IMR-90 (cell line): ENCODE results near the gene PLCL1. TPM values are rescaled to one million over a fixed set of nuclear protein-coding genes. Genes with fewer than 3 reads are reported as not detected.

Source experiments
- ATAC-seq: fragments of 200-7000 bp; cut with Tn5 transposase; 2 replicates; pipeline ENCODE4 v1.9.1; 2020; ENCODE audit warnings: low read depth, mild to moderate bottlenecking, moderate library complexity
- BruUV-seq: library from RNA; stranded (reverse); fragments of 400-500 nt; replicated peaks from 2 replicates; lab custom pipeline; 2021; lab: Mats Ljungman, UMichigan
- CTCF ChIA-PET: fragments of 300-600 bp; formaldehyde crosslinking; extraction: SDS; loops from one replicate; lab custom pipeline; 2021; ENCODE audit warnings: antibody characterized with exemption; lab: Yijun Ruan, JAX
- POLR2A ChIA-PET: fragments of 300-600 bp; sonication (Branson Sonifier 250); formaldehyde crosslinking; loops from one replicate; lab custom pipeline; 2022; ENCODE audit warnings: antibody characterized with exemption; ENCODE audit not compliant: unreplicated experiment; lab: Charles Lee
- DNase-seq: peaks from one replicate; pipeline ENCODE4 v3.0.0; 2013
- H2AFZ ChIP-seq: replicated peaks from 2 replicates; pipeline ENCODE3; 2013; ENCODE audit warnings: low read length, mild to moderate bottlenecking; ENCODE audit not compliant: poor library complexity
- H2AK5ac ChIP-seq: 2 replicates; pipeline ENCODE4 v1.6.1; 2013; ENCODE audit warnings: low read depth, low read length, inconsistent platforms
- H2AK9ac ChIP-seq: replicated peaks from 2 replicates; pipeline ENCODE3; 2013; ENCODE audit warnings: mild to moderate bottlenecking, low read depth, low read length, moderate library complexity; ENCODE audit not compliant: poor library complexity
- H2BK120ac ChIP-seq: 2 replicates; pipeline ENCODE4 v1.6.1; 2013; ENCODE audit warnings: low read depth, low read length, inconsistent platforms
- H2BK15ac ChIP-seq: 3 replicates; pipeline ENCODE4 v1.6.1; 2013; ENCODE audit warnings: low read depth, low read length, inconsistent platforms
- H2BK20ac ChIP-seq: 2 replicates; pipeline ENCODE4 v1.6.1; 2013; ENCODE audit warnings: low read depth, mild to moderate bottlenecking, inconsistent platforms, low read length, moderate library complexity
- H2BK5ac ChIP-seq: 2 replicates; pipeline ENCODE4 v1.6.1; 2013; ENCODE audit warnings: mild to moderate bottlenecking, low read depth, low read length, inconsistent platforms; ENCODE audit not compliant: poor library complexity, severe bottlenecking
- H3K14ac ChIP-seq: replicated peaks from 2 replicates; pipeline ENCODE4 v1.6.1; 2013; ENCODE audit warnings: low read depth, low read length, inconsistent platforms
- H3K18ac ChIP-seq: 2 replicates; pipeline ENCODE4 v1.6.1; 2013; ENCODE audit warnings: low read depth, low read length, control low read depth
- H3K23ac ChIP-seq: 2 replicates; pipeline ENCODE4 v1.6.1; 2013; ENCODE audit warnings: low read depth, low read length, inconsistent platforms
- H3K27ac ChIP-seq: 2 replicates; pipeline ENCODE4 v1.5.1; 2013; ENCODE audit warnings: mild to moderate bottlenecking, control low read depth, low read length; ENCODE audit not compliant: insufficient read depth
- H3K27me3 ChIP-seq: 2 replicates; pipeline ENCODE4 v1.6.1; 2013; ENCODE audit warnings: low read length; ENCODE audit not compliant: control insufficient read depth, insufficient read depth
- H3K36me3 ChIP-seq: 2 replicates; pipeline ENCODE4 v1.6.1; 2013; ENCODE audit warnings: low read length, mixed read lengths; ENCODE audit not compliant: control insufficient read depth, insufficient read depth
- H3K4ac ChIP-seq: 2 replicates; pipeline ENCODE4 v1.6.1; 2013; ENCODE audit warnings: low read depth, low read length, inconsistent platforms
- H3K4me1 ChIP-seq: 2 replicates; pipeline ENCODE4 v1.6.1; 2013; ENCODE audit warnings: low read length, mixed read lengths; ENCODE audit not compliant: control insufficient read depth, insufficient read depth
- H3K4me2 ChIP-seq: 2 replicates; pipeline ENCODE4 v1.6.1; 2013; ENCODE audit warnings: low read depth, mild to moderate bottlenecking, control low read depth, low read length, moderate library complexity
- H3K4me3 ChIP-seq: 2 replicates; pipeline ENCODE4 v1.5.1; 2013; ENCODE audit warnings: low read depth, mild to moderate bottlenecking, control low read depth, low read length, moderate library complexity; ENCODE audit not compliant: insufficient read depth
- H3K56ac ChIP-seq: 2 replicates; pipeline ENCODE4 v1.6.1; 2013; ENCODE audit warnings: low read length, inconsistent platforms; ENCODE audit not compliant: insufficient read depth; ENCODE audit errors: extremely low read depth
- H3K79me1 ChIP-seq, 2 experiments: 2 replicates each; pipeline ENCODE4 v1.6.1; 2013; ENCODE audit warnings: low read length in 2 of 2, inconsistent platforms in 1 of 2, low read depth in 1 of 2
- H3K9ac ChIP-seq: 2 replicates; pipeline ENCODE4 v1.6.1; 2013; ENCODE audit warnings: low read depth, low read length, control low read depth
- H3K9me1 ChIP-seq: 2 replicates; pipeline ENCODE4 v1.6.1; 2013; ENCODE audit warnings: low read length, inconsistent platforms; ENCODE audit not compliant: insufficient read depth
- H3K9me3 ChIP-seq: 2 replicates; pipeline ENCODE4 v1.6.1; 2013; ENCODE audit warnings: low read length; ENCODE audit not compliant: control insufficient read depth, insufficient read depth
- H4K20me1 ChIP-seq: 2 replicates; pipeline ENCODE4 v1.6.1; 2013; ENCODE audit warnings: low read length, inconsistent platforms; ENCODE audit not compliant: insufficient read depth
- H4K5ac ChIP-seq: 2 replicates; pipeline ENCODE4 v1.6.1; 2013; ENCODE audit warnings: mild to moderate bottlenecking, low read depth, low read length, control low read depth
- H4K8ac ChIP-seq, 2 experiments: 2 replicates each; pipeline ENCODE4 v1.6.1; 2013; ENCODE audit warnings: low read depth in 2 of 2, low read length in 2 of 2, control low read depth in 1 of 2, inconsistent platforms in 1 of 2
- H4K91ac ChIP-seq: 2 replicates; pipeline ENCODE4 v1.6.1; 2013; ENCODE audit warnings: low read depth, low read length, inconsistent platforms; ENCODE audit not compliant: insufficient read depth
- MAFK ChIP-seq: IDR thresholded peaks from 2 replicates; pipeline ENCODE4 v1.6.1; 2012; ENCODE audit warnings: low read depth, low read length, improper control_type of control experiment
- POLR2A ChIP-seq: IDR thresholded peaks from 2 replicates; pipeline ENCODE4 v1.6.1; 2012; ENCODE audit warnings: mild to moderate bottlenecking, low read depth, low read length
- RAD21 ChIP-seq: IDR thresholded peaks from 2 replicates; pipeline ENCODE4 v1.6.1; 2012; ENCODE audit warnings: low read length, improper control_type of control experiment
- RCOR1 ChIP-seq: IDR thresholded peaks from 2 replicates; pipeline ENCODE4 v1.6.1; 2012; ENCODE audit warnings: mild to moderate bottlenecking, low read length, improper control_type of control experiment; ENCODE audit not compliant: insufficient replicate concordance
- dilution Hi-C: fragments of 300-500 bp; cut with HindIII; formaldehyde crosslinking; loops from one replicate; pipeline ENCODE4 v1.14.3; 2018; ENCODE audit warnings: low sequenced_read_pairs; ENCODE audit not compliant: unreplicated experiment
- in situ Hi-C: fragments of 300-500 bp; cut with MboI; formaldehyde crosslinking; loops from 3 replicates; pipeline ENCODE4 v1.14.3; 2019; ENCODE audit warnings: low sequenced_read_pairs, inconsistent platforms, mixed read lengths
- intact Hi-C: fragments of 100-400 bp; cut with micrococcal nuclease; formaldehyde crosslinking; loops from 2 replicates; pipeline ENCODE4 v1.10.0; 2022
- polyA plus RNA-seq, 3 experiments: library from polyadenylated mRNA; depleted of rRNA; stranded (reverse); fragments of >200 nt; gene quantifications; 2 replicates each; pipeline ENCODE4 v1.2.3, GENCODE V29; 2012; ENCODE audit warnings: low replicate concordance in 1 of 3
- total RNA-seq: library from RNA; depleted of rRNA; stranded (reverse); fragments of >200 nt; gene quantifications from 2 replicates; pipeline ENCODE4 v1.2.3, GENCODE V29; 2012

Gene PLCL1
- total and polyA plus RNA-seq, 2 of the 4 experiments (the other 2 are of a cell fraction), result 0.14 to 0.18 TPM

GRCh38 chr2:197866455-197866854, 62.1 kb downstream of the PLCL1 start:
- no peak overlapping the region for H3K14ac ChIP-seq
- CTCF ChIA-PET, result no interaction called here
- TF ChIP-seq RAD21 (no peak), RCOR1 (no peak), MAFK (no peak), POLR2A (no peak)
- POLR2A ChIA-PET, result no interaction called here
- no peak overlapping the region for H3K4ac ChIP-seq
- ATAC-seq (no peak), DNase-seq (no peak)
- no peak overlapping the region for H2AFZ ChIP-seq
- no peak overlapping the region for H2BK120ac ChIP-seq
- H3K56ac ChIP-seq, result no peak overlapping the region
- H2AK9ac ChIP-seq, result no peak overlapping the region
- no peaks in the 10 kb centered on the region for H4K20me1 ChIP-seq
- no peak overlapping the region for H3K9ac ChIP-seq
- no peaks in the 10 kb centered on the region for H3K4me1 ChIP-seq
- no peak overlapping the region for H2AK5ac ChIP-seq
- H2BK15ac ChIP-seq, result no peak overlapping the region
- no peak overlapping the region for H3K4me3 ChIP-seq
- H3K4me2 ChIP-seq, result no peak overlapping the region
- no peak overlapping the region for H2BK5ac ChIP-seq
- in situ Hi-C loops (no loop called here), dilution Hi-C loops (no loop called here), intact Hi-C loops (no loop called here)
- H3K27me3 ChIP-seq, result no peaks in the 10 kb centered on the region
- no peak overlapping the region for H4K8ac ChIP-seq
- no peak overlapping the region for H3K27ac ChIP-seq
- H3K9me1 ChIP-seq, result no peaks in the 10 kb centered on the region
- no peaks in the 10 kb centered on the region for H3K9me3 ChIP-seq
- no peaks in the 10 kb centered on the region for H3K36me3 ChIP-seq
- no peaks in the 10 kb centered on the region for H3K79me1 ChIP-seq
- H3K23ac ChIP-seq, result no peak overlapping the region
- BruUV-seq, result no TSS peak
- no peak overlapping the region for H4K5ac ChIP-seq
- H4K91ac ChIP-seq, result no peak overlapping the region
- H3K18ac ChIP-seq, result no peak overlapping the region
- H2BK20ac ChIP-seq, result no peak overlapping the region
